Coronary artery (tissue), 2 donors: ENCODE results near the gene COL21A1.
A peak's percentile ranks its signal among the peaks of the same experiment; 100 is the strongest.

Experiments used
- DNase-seq: peaks from one replicate; pipeline ENCODE4 v3.0.0-alpha.2; 2017; ENCODE audit warnings: low spot score
- H3K27ac ChIP-seq, 2 donors: fragments of 200-600 bp; sonication (generic); one replicate each; pipeline ENCODE4 v1.5.1; 2016 to 2019
- H3K4me3 ChIP-seq: fragments of 200-600 bp; sonication (generic); 2 replicates; pipeline ENCODE4 v1.5.1; 2016; ENCODE audit warnings: mild to moderate bottlenecking, moderate library complexity
- TF ChIP-seq, protein P1 (sequence below): fragments of 200-600 bp; sonication (generic); IDR thresholded peaks from one replicate; pipeline ENCODE4 v1.5.1; 2019; ENCODE audit warnings: antibody characterized with exemption

Gene COL21A1

DNA sequence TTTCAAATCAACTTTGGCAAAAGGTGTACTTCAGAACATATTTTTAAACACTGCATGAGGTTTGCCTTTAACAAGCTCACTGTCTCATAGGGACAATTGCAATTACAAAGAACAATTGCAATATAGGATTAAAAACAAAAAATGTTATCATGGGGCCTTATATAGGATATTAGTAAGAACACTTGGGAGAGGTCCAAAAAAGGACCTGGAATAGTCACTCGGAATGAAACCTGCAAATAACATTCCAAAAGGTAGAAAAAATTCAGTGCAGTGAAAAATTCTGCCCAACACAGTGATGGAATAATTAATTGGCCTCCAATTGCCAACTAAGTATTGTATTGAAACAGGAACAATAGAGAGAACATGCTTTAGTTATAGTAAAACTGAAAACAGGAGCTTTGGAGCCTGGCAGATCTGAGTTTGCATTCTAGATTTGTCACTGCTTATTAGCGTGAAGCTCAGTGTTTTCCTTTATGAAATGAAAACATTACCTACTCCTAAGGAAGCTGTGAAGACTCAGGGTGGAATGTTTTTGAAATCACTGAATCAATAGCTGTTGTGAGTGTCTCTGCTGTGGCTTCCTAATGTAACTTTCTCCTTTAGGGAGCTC, 199.3 kb downstream of the COL21A1 start:
- no peak for DNase-seq
- H3K4me3 ChIP-seq = no peak overlapping the region
- H3K27ac ChIP-seq = no peak overlapping the region
- TF ChIP-seq, protein P1, sequence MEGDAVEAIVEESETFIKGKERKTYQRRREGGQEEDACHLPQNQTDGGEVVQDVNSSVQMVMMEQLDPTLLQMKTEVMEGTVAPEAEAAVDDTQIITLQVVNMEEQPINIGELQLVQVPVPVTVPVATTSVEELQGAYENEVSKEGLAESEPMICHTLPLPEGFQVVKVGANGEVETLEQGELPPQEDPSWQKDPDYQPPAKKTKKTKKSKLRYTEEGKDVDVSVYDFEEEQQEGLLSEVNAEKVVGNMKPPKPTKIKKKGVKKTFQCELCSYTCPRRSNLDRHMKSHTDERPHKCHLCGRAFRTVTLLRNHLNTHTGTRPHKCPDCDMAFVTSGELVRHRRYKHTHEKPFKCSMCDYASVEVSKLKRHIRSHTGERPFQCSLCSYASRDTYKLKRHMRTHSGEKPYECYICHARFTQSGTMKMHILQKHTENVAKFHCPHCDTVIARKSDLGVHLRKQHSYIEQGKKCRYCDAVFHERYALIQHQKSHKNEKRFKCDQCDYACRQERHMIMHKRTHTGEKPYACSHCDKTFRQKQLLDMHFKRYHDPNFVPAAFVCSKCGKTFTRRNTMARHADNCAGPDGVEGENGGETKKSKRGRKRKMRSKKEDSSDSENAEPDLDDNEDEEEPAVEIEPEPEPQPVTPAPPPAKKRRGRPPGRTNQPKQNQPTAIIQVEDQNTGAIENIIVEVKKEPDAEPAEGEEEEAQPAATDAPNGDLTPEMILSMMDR = no peak

DNA sequence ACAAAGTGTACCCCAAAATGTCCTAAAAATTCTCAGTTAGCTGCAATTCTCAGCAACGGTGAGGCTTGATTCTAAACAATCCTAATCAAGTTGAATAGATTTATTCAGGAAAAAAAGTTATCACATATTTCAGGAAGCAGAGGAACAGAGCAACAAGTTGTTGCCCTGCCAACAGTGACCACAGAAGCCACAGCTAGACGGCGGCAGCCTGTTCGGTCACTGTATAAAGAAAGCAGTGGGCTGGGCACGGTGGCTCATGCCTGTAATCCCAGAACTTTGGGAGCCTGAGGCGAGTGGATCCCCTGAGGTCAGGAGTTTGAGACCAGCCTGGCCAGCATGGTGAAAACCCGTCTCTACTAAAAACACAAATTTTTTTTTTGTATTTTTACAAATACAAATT, 200.8 kb downstream of the COL21A1 start:
- DNase-seq = peak; percentile 82
- TF ChIP-seq, protein P1 = no peak
- H3K4me3 ChIP-seq = no peak overlapping the region
- H3K27ac ChIP-seq = peak overlapping the region in 1 of 2 donors; percentile 20

DNA sequence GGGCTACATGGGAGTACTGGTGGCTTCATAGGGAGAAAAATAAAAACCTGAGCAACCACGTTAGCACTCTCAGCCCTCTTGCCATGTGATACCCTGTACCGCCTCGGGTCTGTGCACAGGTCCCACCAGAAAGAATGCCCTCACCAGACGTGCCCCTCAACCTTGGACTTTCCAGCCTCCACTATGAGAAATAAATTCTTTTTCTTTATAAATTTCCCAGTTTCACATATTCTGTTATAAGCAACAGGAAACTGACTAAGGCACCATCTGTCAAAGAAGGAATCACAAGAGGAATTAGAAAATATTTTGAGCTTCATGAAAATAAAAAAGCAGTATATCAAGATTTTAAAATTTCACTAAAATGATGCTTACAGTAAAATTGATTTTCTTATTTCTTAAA, 203.6 kb downstream of the COL21A1 start:
- H3K27ac ChIP-seq = no peak overlapping the region
- TF ChIP-seq, protein P1 = no peak
- H3K4me3 ChIP-seq = no peak overlapping the region
- no peak for DNase-seq

DNA sequence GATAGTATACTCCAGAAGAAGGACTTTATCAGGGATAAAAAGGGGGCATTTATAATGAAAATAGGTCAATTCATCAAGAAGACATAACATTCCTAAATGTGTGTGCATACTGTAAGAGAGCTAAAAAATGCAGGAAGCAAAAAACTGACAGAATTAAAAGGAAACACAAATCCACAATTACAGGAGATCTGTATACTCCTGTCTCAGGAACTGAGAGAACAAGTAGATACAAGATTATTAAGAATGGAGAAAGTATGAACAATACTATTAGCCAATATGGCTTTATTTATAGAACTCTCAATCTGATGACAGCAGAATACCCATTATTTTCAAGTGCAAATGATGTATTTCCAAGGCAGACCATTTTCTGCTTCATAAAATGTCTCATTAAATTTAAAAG, 204.3 kb downstream of the COL21A1 start:
- Histone ChIP-seq H3K27ac (no peak overlapping the region), H3K4me3 (no peak overlapping the region)
- no peak for DNase-seq
- TF ChIP-seq, protein P1 = no peak

DNA sequence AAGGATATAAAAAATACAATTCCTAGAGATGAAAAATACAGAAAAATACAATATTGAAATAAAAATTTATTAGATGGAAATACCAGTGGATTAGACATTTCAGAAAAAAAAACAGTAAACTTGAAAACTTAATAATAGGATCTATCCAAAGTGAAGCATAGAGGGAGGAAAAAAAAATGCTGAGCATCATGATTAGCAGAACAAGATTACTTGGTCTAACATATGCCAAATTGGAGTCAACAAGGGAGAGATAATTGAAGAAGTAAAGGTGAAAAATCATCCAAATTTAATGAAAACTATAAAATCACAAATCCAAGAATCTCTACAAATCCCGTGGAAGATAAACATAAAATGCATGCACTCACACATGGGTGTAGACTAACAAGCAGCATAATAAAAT, 205.8 kb downstream of the COL21A1 start:
- TF ChIP-seq, protein P1 = no peak
- DNase-seq = no peak
- H3K4me3 ChIP-seq = no peak overlapping the region
- no peak overlapping the region for H3K27ac ChIP-seq

DNA sequence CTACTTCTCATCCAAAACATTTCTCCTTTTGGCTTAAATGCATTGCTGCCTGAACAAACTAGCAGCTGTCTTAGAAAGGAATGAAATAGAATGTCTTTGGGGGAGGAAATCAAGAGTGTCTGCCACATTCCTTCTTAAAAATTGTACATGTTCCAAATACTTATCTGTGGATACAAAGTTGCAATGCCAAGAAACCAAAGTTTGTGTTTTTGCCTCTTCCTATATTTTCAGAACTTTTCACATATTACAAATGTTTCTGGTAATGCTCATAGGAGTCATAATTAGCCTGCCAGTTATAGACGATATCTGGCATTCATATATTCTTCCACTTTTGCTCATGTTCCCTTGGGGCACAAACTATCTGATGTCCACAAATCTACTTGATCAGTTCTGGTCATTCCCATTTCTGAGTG, 206.5 kb downstream of the COL21A1 start:
- H3K4me3 ChIP-seq = peak overlapping the region; percentile 17
- DNase-seq = no peak
- TF ChIP-seq, protein P1 = no peak
- H3K27ac ChIP-seq = peak overlapping the region in 1 of 2 donors; percentile 58

DNA sequence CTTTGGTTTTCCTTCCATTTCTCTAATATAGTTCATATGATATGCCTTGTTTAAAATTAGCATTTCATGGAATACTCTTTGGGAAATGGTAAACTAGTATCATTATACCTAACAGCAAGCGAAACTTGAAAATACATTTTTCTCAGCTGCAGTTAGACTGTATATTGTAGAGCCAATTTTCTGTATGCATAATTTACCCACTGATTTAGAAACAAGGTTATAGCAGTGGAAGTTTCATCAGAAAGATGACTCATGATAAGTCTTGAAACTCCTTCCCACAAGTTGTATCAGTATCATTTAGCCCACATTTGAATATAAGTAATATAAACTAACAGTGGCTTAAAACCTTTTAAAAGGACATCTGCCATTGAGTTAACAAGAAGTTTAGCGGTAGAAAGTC, 207.2 kb downstream of the COL21A1 start:
- TF ChIP-seq, protein P1 = no peak
- DNase-seq = no peak
- H3K4me3 ChIP-seq = peak overlapping the region; percentile 17
- H3K27ac ChIP-seq = peak overlapping the region in 1 of 2 donors; percentile 58
